Epithelial cell of proximal tubule (primary cell): Measurements from ENCODE around the gene ARHGDIA. TPM values are rescaled to one million over a fixed set of nuclear protein-coding genes. Genes with fewer than 3 reads are reported as not detected.
A peak's percentile ranks its signal among the peaks of the same experiment; 100 is the strongest.

Experiments used
- DNase-seq: peaks from one replicate; pipeline ENCODE4 v3.0.0-alpha.2; 2011; ENCODE audit warnings: low read depth
- H3K4me3 ChIP-seq: 2 replicates; pipeline ENCODE4 v1.5.1; 2011; ENCODE audit warnings: low read depth, mild to moderate bottlenecking, low read length
- CTCF ChIP-seq: conservative IDR thresholded peaks from 2 replicates; pipeline ENCODE4 v1.5.1; 2012; ENCODE audit warnings: low read depth, mild to moderate bottlenecking, low read length
- total RNA-seq: library from RNA; depleted of rRNA; stranded (reverse); fragments of >200 nt; gene quantifications from 2 replicates; pipeline ENCODE4 v1.2.3, GENCODE V29; 2015

ARHGDIA gene
- total RNA-seq, 1 donor from 2014 or later, result 272 TPM

- no peak overlapping the region for H3K4me3 ChIP-seq
- TF ChIP-seq CTCF, result no peak
- no peak for DNase-seq
Observed at GRCh38 chr17:81838753-81839255, 32.3 kb downstream of the ARHGDIA start.

GRCh38 chr17:81837641-81838040, 33.5 kb downstream of the ARHGDIA start:
- H3K4me3 ChIP-seq, result no peak overlapping the region
- no peak for DNase-seq
- no peak for TF ChIP-seq CTCF

GRCh38 chr17:81834831-81835267, 36.3 kb downstream of the ARHGDIA start, which contains the start of gene PPP1R27:
PPP1R27 (minus strand) TSS chr17:81835050; CDS start chr17:81834953, 97 bp downstream.
- peak within 1 kb of the TSS; percentile 89 for H3K4me3 ChIP-seq
- TF ChIP-seq CTCF, result no peak
- DNase-seq, result no peak

- peak overlapping the region; percentile 89 for H3K4me3 ChIP-seq
- no peak for DNase-seq
- no peak for TF ChIP-seq CTCF
Observed at GRCh38 chr17:81833921-81834830, 37.0 kb downstream of the ARHGDIA start.

- no peak for TF ChIP-seq CTCF
- peak within 1 kb of the TSS; percentile 89 for H3K4me3 ChIP-seq
- DNase-seq, result no peak
Observed at GRCh38 chr17:81833160-81833920, 37.8 kb downstream of the ARHGDIA start, which contains the start of gene MCRIP1. MCRIP1 (minus strand) TSS chr17:81833291; CDS start chr17:81824506, 8,785 bp downstream.

- no peak for TF ChIP-seq CTCF
- peak overlapping the region; percentile 77 for H3K4me3 ChIP-seq
- DNase-seq, result no peak
Observed at GRCh38 chr17:81832608-81833159, 38.5 kb downstream of the ARHGDIA start.
